ENCODE data around the gene TPM2.

GRCh38 chr9:35717132-35717870 is 27.6 kb upstream of the TPM2 start:
- TF ChIP-seq CTCF (IDR thresholded peaks at IDR 0.05) (no peak), POLR2AphosphoS5 (IDR thresholded peaks at IDR 0.05; ENCODE audit: low read depth, low read length) (no peak), REST (IDR thresholded peaks at IDR 0.05; ENCODE audit: insufficient read depth in 1 of 2, low read depth in 2 of 2, low read length in 1 of 2) (no peak)

Data from Panc1 (cell line).